MV-4-11 (cell line): ENCODE results near the gene KATNBL1.

ENCODE experiments used
- DNase-seq: peaks from one replicate; lab custom pipeline; 2025; lab: John Stamatoyannopoulos, UW

The KATNBL1 gene

GRCh38 chr15:34114739-34115138 lies 95.2 kb downstream of the KATNBL1 start:
- DNase-seq: no peak

DNA sequence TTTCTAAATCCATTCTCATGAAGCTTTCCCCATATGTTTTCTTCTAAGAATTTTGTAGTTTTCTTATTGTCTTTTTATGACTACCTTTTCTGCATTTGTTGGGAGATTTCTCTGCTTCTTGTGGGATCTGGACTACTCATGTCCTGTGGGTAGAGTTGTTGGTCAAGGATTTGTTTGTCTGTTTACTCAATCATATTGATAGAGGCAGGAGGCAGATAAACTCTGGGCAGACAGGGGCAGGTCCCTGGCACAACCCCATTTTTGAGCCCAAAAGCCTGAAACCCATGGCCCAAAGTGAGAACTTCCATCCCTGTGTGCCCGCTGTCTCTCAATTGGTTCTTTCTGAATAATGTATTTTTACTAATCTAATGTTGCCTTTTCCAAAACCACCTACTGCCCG lies 95.7 kb downstream of the KATNBL1 start:
- DNase-seq: no peak

- DNase-seq: no peak
Measured at GRCh38 chr15:34111488-34111887, 98.4 kb downstream of the KATNBL1 start.

DNA sequence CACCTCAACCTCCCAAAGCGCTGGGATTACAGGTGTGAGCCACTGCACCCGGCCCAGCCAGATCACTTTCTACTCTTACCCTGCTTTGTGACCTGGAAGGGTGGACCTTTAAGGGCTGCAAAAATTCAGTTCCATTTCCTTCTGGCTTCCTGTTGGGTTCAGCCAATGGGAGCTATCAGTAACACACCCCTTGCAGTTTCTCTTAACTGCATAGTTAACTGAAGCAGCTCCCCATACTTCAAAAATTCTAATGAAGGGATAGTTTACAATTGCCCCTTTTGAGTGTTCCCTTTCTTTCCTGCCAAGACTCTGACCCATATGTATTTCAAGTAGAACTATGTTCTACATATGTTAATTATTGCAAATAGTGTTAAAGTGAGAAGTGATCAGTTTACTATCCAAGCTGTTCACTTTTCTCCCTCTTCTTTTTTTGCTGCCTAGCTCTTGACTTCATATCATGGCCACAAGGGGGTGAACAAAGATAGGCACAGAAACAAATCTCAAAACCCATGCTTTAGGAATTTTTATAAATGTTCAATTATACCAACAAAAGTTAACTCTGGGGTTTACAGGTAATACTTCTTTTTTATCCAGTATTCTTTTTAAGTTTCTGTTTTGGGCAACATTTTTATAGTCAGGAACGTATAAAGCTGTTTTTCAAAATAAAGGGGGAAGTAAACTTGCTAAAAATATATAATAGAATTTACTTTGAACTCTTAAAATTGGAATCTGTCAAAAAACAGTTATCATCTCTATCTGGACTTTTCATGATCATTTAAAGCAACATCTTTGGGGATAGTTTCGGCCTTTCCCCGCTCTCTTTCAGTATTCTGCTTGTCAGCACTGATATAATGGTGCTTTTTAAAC lies 99.9 kb downstream of the KATNBL1 start:
- DNase-seq: peak; percentile 26

DNA sequence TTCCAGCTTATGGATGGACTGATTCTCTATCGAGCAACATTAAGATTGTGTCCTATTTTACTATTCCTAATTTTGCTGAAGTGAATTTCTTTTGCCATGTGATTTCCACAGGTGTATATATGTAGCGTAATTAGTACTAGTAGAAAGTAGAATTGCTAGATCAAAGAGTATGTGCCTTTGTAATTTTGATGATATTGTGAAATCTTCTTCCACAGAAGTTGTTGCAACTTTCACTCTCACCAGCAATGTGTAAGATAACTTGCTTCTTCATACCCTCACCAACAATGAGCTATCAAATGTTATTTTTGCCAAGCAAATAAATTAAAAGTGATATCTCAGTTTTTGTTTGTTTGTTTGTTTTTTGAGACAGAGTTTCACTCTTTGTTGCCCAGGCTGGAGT lies 102.6 kb downstream of the KATNBL1 start:
- DNase-seq: no peak

GRCh38 chr15:34106423-34106822 lies 103.5 kb downstream of the KATNBL1 start:
- no peak for DNase-seq

GRCh38 chr15:34102175-34102925 lies 107.5 kb downstream of the KATNBL1 start:
- no peak for DNase-seq

- DNase-seq: peak; percentile 99
Measured at GRCh38 chr15:34101366-34102174, 108.3 kb downstream of the KATNBL1 start, which contains the start of the genes EMC7 and PGBD4. EMC7 (minus strand) TSS chr15:34101862; CDS start chr15:34101839, 23 bp downstream. PGBD4 (plus strand) TSS chr15:34102083; CDS start chr15:34102532, 449 bp downstream.

GRCh38 chr15:34099914-34100313 lies 110.0 kb downstream of the KATNBL1 start:
- DNase-seq: no peak
